Measurements from ENCODE around the gene SPINT2.

GRCh38 chr19:38315657-38316476, 51.5 kb downstream of the SPINT2 start, which contains the start of gene YIF1B:
- TF ChIP-seq CTCF (IDR thresholded peaks at IDR 0.05) (no peak), POLR2A (IDR thresholded peaks at IDR 0.05) (peak in 2 of 3 donors; percentile 42 to 44)
